WTC11 (cell line): ENCODE results near the gene MAP4. TPM values are rescaled to one million over a fixed set of nuclear protein-coding genes. Genes with fewer than 3 reads are reported as not detected.

Experiments used
- ATAC-seq: fragments of 200-7000 bp; cut with Tn5 transposase; 2 replicates; pipeline ENCODE4 v1.10.0; 2021; ENCODE audit warnings: mild to moderate bottlenecking, moderate library complexity
- CTCF ChIA-PET: fragments of 300-600 bp; sonication (Branson Sonifier 250); formaldehyde crosslinking; loops from one replicate; lab custom pipeline; 2021; ENCODE audit warnings: antibody characterized with exemption; lab: Charles Lee
- POLR2A ChIA-PET: fragments of 350-600 bp; sonication (Branson Sonifier 250); formaldehyde crosslinking; loops from one replicate; lab custom pipeline; 2021; ENCODE audit warnings: antibody characterized with exemption; lab: Charles Lee
- DNase-seq: peaks from one replicate; pipeline ENCODE4 v3.0.0; 2021; ENCODE audit warnings: low spot score
- H3K27ac Mint-ChIP-seq: 2 replicates; pipeline ENCODE4 v1.8.0; 2021; ENCODE audit warnings: mixed read lengths
- H3K27me3 Mint-ChIP-seq: 2 replicates; pipeline ENCODE4 v1.8.0; 2021; ENCODE audit warnings: low read depth, mild to moderate bottlenecking, moderate library complexity, mixed read lengths
- H3K36me3 Mint-ChIP-seq: 2 replicates; pipeline ENCODE4 v1.8.0; 2021; ENCODE audit warnings: mixed read lengths
- H3K4me1 Mint-ChIP-seq: 2 replicates; pipeline ENCODE4 v1.8.0; 2022; ENCODE audit warnings: mixed read lengths
- H3K4me3 Mint-ChIP-seq: 2 replicates; pipeline ENCODE4 v1.8.0; 2021; ENCODE audit warnings: mild to moderate bottlenecking, moderate library complexity, mixed read lengths
- H3K9me3 Mint-ChIP-seq: 2 replicates; pipeline ENCODE4 v1.8.0; 2021; ENCODE audit warnings: mixed read lengths
- CBFB ChIP-seq: sonication (generic); formaldehyde crosslinking; IDR thresholded peaks from 2 replicates; pipeline ENCODE4 v1.8.1; 2022; ENCODE audit warnings: mild to moderate bottlenecking, low read depth, missing genetic modification reagents
- CREB1 ChIP-seq: sonication (generic); formaldehyde crosslinking; IDR thresholded peaks from 2 replicates; pipeline ENCODE4 v1.8.0; 2023; ENCODE audit warnings: mild to moderate bottlenecking, missing genetic modification reagents
- CREM ChIP-seq: sonication (generic); formaldehyde crosslinking; IDR thresholded peaks from 2 replicates; pipeline ENCODE4 v1.8.1; 2022; ENCODE audit warnings: mild to moderate bottlenecking, missing genetic modification reagents, moderate library complexity
- E2F4 ChIP-seq: sonication (generic); formaldehyde crosslinking; IDR thresholded peaks from 2 replicates; pipeline ENCODE4 v1.8.1; 2022; ENCODE audit warnings: low read depth, mild to moderate bottlenecking, moderate library complexity, missing genetic modification reagents, borderline replicate concordance
- ELF4 ChIP-seq: sonication (generic); formaldehyde crosslinking; IDR thresholded peaks from 2 replicates; pipeline ENCODE4 v1.8.1; 2022; ENCODE audit warnings: low read depth, mild to moderate bottlenecking, moderate library complexity, missing genetic modification reagents
- ETV6 ChIP-seq: sonication (generic); formaldehyde crosslinking; IDR thresholded peaks from 2 replicates; pipeline ENCODE4 v1.8.1; 2022; ENCODE audit warnings: mild to moderate bottlenecking, missing genetic modification reagents
- FOXP1 ChIP-seq: sonication (generic); formaldehyde crosslinking; IDR thresholded peaks from 2 replicates; pipeline ENCODE4 v1.8.0; 2022; ENCODE audit warnings: missing genetic modification reagents, mild to moderate bottlenecking, moderate library complexity, borderline replicate concordance
- FOXP4 ChIP-seq: sonication (generic); formaldehyde crosslinking; IDR thresholded peaks from 2 replicates; pipeline ENCODE4 v1.8.0; 2022; ENCODE audit warnings: mild to moderate bottlenecking, missing genetic modification reagents
- GABPB1 ChIP-seq: sonication (generic); formaldehyde crosslinking; IDR thresholded peaks from 2 replicates; pipeline ENCODE4 v1.8.1; 2023; ENCODE audit warnings: mild to moderate bottlenecking, missing genetic modification reagents
- HMGA2 ChIP-seq: fragments of 250-450 bp; sonication (Bioruptor Pico); IDR thresholded peaks from 2 replicates; pipeline ENCODE4 v1.4.0; 2021; ENCODE audit warnings: mild to moderate bottlenecking, moderate library complexity
- HMGXB4 ChIP-seq: sonication (generic); formaldehyde crosslinking; IDR thresholded peaks from 2 replicates; pipeline ENCODE4 v1.8.1; 2023; ENCODE audit warnings: mild to moderate bottlenecking, moderate library complexity, missing genetic modification reagents
- KAT7 ChIP-seq: sonication (generic); formaldehyde crosslinking; IDR thresholded peaks from 2 replicates; pipeline ENCODE4 v1.8.1; 2023; ENCODE audit warnings: missing genetic modification reagents, mild to moderate bottlenecking, borderline replicate concordance
- MXD4 ChIP-seq: fragments of 250-450 bp; sonication (Bioruptor Pico); IDR thresholded peaks from 2 replicates; pipeline ENCODE4 v1.8.0; 2021; ENCODE audit warnings: mild to moderate bottlenecking, moderate library complexity, borderline replicate concordance
- MYBL2 ChIP-seq: sonication (generic); formaldehyde crosslinking; IDR thresholded peaks from 2 replicates; pipeline ENCODE4 v1.8.1; 2023; ENCODE audit warnings: mild to moderate bottlenecking, moderate library complexity, missing genetic modification reagents
- USF1 ChIP-seq: sonication (generic); formaldehyde crosslinking; IDR thresholded peaks from 2 replicates; pipeline ENCODE4 v1.8.0; 2022; ENCODE audit warnings: mild to moderate bottlenecking, missing genetic modification reagents
- USF2 ChIP-seq: sonication (generic); formaldehyde crosslinking; IDR thresholded peaks from 2 replicates; pipeline ENCODE4 v1.8.1; 2023; ENCODE audit warnings: mild to moderate bottlenecking, missing genetic modification reagents, moderate library complexity
- ZMAT4 ChIP-seq: fragments of 250-450 bp; sonication (Bioruptor Pico); IDR thresholded peaks from 2 replicates; pipeline ENCODE4 v1.9.0; 2021; ENCODE audit warnings: mild to moderate bottlenecking
- ZNF121 ChIP-seq: sonication (generic); formaldehyde crosslinking; IDR thresholded peaks from 2 replicates; pipeline ENCODE4 v1.8.0; 2023; ENCODE audit warnings: missing genetic modification reagents
- ZNF138 ChIP-seq: sonication (generic); formaldehyde crosslinking; conservative IDR thresholded peaks from 2 replicates; pipeline ENCODE4 v1.8.1; 2022; ENCODE audit warnings: mild to moderate bottlenecking, moderate library complexity, missing genetic modification reagents
- ZNF219 ChIP-seq: sonication (generic); formaldehyde crosslinking; IDR thresholded peaks from 2 replicates; pipeline ENCODE4 v1.8.0; 2023; ENCODE audit warnings: missing genetic modification reagents, mild to moderate bottlenecking, borderline replicate concordance
- ZNF396 ChIP-seq: fragments of 250-450 bp; sonication (Bioruptor Pico); IDR thresholded peaks from 2 replicates; pipeline ENCODE4 v1.8.0; 2021; ENCODE audit warnings: mild to moderate bottlenecking, moderate library complexity, borderline replicate concordance
- total RNA-seq: library from RNA; stranded (reverse); gene quantifications from 3 replicates; pipeline ENCODE4 v1.2.3, GENCODE V29; 2021

Gene MAP4
- total RNA-seq, 1 experiment from 2014 or later: 199 TPM

- Mint-ChIP-seq H3K9me3 (peaks cover 4% of the 10 kb centered on the region; the same call in 1 of the 2 replicates), H3K36me3 (peaks cover 13% of the 10 kb centered on the region), H3K4me1 (peaks cover 26% of the 10 kb centered on the region), H3K27ac (no peak overlapping the region), H3K4me3 (no peak overlapping the region), H3K27me3 (no peaks in the 10 kb centered on the region)
- POLR2A ChIA-PET: interaction anchor here (0.6 kb wide), 1 partner anchor 122 kb away, joined by 5 read pairs; no protein-coding TSS in a partner anchor
- no peak for ATAC-seq
- CTCF ChIA-PET: interaction anchor here (0.7 kb wide), 1 partner anchor 130 kb away, joined by 3 read pairs; no protein-coding TSS in a partner anchor
- DNase-seq: no peak
- TF ChIP-seq ZNF396 (CRISPR knock-in tag): no peak
- no peak for TF ChIP-seq ZNF219
- TF ChIP-seq USF2 (CRISPR knock-in tag): no peak
- no peak for TF ChIP-seq CBFB (CRISPR knock-in tag)
- TF ChIP-seq E2F4 (CRISPR knock-in tag): no peak
- TF ChIP-seq ZNF138: no peak
- no peak for TF ChIP-seq ELF4 (CRISPR knock-in tag)
- TF ChIP-seq MYBL2 (CRISPR knock-in tag): no peak
- TF ChIP-seq MXD4 (CRISPR knock-in tag): no peak
- no peak for TF ChIP-seq ZMAT4 (CRISPR knock-in tag)
- no peak for TF ChIP-seq CREM
- no peak for TF ChIP-seq HMGXB4 (CRISPR knock-in tag)
- no peak for TF ChIP-seq KAT7 (CRISPR knock-in tag)
- TF ChIP-seq ZNF121 (CRISPR knock-in tag): no peak
- TF ChIP-seq ETV6 (CRISPR knock-in tag): no peak
- TF ChIP-seq CREB1 (CRISPR knock-in tag): no peak
- no peak for TF ChIP-seq FOXP4 (CRISPR knock-in tag)
- TF ChIP-seq FOXP1 (CRISPR knock-in tag): no peak
Measured at GRCh38 chr3:48022178-48022577, 6.0 kb upstream of the MAP4 start.

GRCh38 chr3:48018841-48019240 lies 2.6 kb upstream of the MAP4 start:
- no peak overlapping the region for H3K4me3 Mint-ChIP-seq
- no peak for TF ChIP-seq HMGA2 (CRISPR knock-in tag)
- TF ChIP-seq USF1 (CRISPR knock-in tag): no peak
- TF ChIP-seq GABPB1: peak; percentile 66
- H3K27me3 Mint-ChIP-seq: no peaks in the 10 kb centered on the region
- no peak for DNase-seq
- CTCF ChIA-PET: no interaction called here
- no peak overlapping the region; the same call in 1 of the 2 replicates for H3K27ac Mint-ChIP-seq
- ATAC-seq: no peak
- H3K36me3 Mint-ChIP-seq: peaks cover 13% of the 10 kb centered on the region
- H3K9me3 Mint-ChIP-seq: peaks cover 4% of the 10 kb centered on the region; the same call in 1 of the 2 replicates
- peaks cover 54% of the 10 kb centered on the region for H3K4me1 Mint-ChIP-seq
- POLR2A ChIA-PET: interaction anchor here (0.8 kb wide), 1 partner anchor 21 kb away, joined by 3 read pairs; no protein-coding TSS in a partner anchor
